GM12878 (cell line): Measurements from ENCODE around the gene BLOC1S3. TPM values are rescaled to one million over a fixed set of nuclear protein-coding genes. Genes with fewer than 3 reads are reported as not detected.

Experiments
- ATAC-seq: fragments of 200-7000 bp; cut with Tn5 transposase; 3 replicates; pipeline ENCODE4 v1.9.1; 2020; ENCODE audit warnings: mild to moderate bottlenecking, moderate library complexity
- BruUV-seq: library from RNA; stranded (reverse); fragments of 400-500 nt; replicated peaks from 2 replicates; lab custom pipeline; 2021; lab: Mats Ljungman, UMichigan
- CTCF ChIA-PET: fragments of 300-600 bp; sonication (Branson Sonifier 250); formaldehyde crosslinking; extraction: SDS; loops from one replicate; lab custom pipeline; 2021; ENCODE audit warnings: inconsistent platforms; lab: Yijun Ruan, JAX
- POLR2A ChIA-PET: fragments of 350-600 bp; formaldehyde crosslinking; extraction: SDS; loops from one replicate; lab custom pipeline; 2021; ENCODE audit warnings: inconsistent platforms; lab: Charles Lee
- RAD21 ChIA-PET: fragments of 300-600 bp; sonication (Branson Sonifier 250); formaldehyde crosslinking; loops from one replicate; lab custom pipeline; 2023; ENCODE audit warnings: antibody characterized with exemption; ENCODE audit not compliant: unreplicated experiment; lab: Charles Lee
- SMC1A ChIA-PET: fragments of 300-600 bp; sonication (Branson Sonifier 250); formaldehyde crosslinking; loops from one replicate; lab custom pipeline; 2023; ENCODE audit not compliant: unreplicated experiment, uncharacterized antibody; lab: Charles Lee
- DNase-seq: peaks from one replicate; pipeline ENCODE4 v3.0.0-alpha.2; 2011; ENCODE audit warnings: low read depth, low spot score
- FAIRE-seq: peaks from 3 replicates; lab custom pipeline; 2011; peaks lifted over from hg19 to GRCh38; lab: Jason Lieb, UNC
- H2AFZ ChIP-seq: 2 replicates; pipeline ENCODE4 v1.6.0; 2011; ENCODE audit warnings: low read depth, low read length, control low read depth; ENCODE audit not compliant: control insufficient read depth
- H3K27ac ChIP-seq: 2 replicates; pipeline ENCODE4 v1.5.1; 2011; ENCODE audit warnings: control low read depth; ENCODE audit not compliant: control insufficient read depth, insufficient read depth
- H3K27me3 ChIP-seq, 2 experiments: replicated peaks in 1 of 2; 2 replicates each; pipeline versions ENCODE4 v1.6.0 to v1.6.1; 2011; ENCODE audit warnings: low read length in 1 of 2; ENCODE audit not compliant: control insufficient read depth in 2 of 2, insufficient read depth in 2 of 2
- H3K36me3 ChIP-seq, 2 experiments: 2 replicates each; pipeline ENCODE4 v1.5.1; 2011; ENCODE audit warnings: low read length in 1 of 2; ENCODE audit not compliant: control insufficient read depth in 2 of 2, insufficient read depth in 2 of 2
- H3K4me1 ChIP-seq: 2 replicates; pipeline ENCODE4 v1.6.1; 2011; ENCODE audit warnings: mild to moderate bottlenecking, low read length, moderate library complexity, mixed read lengths; ENCODE audit not compliant: control insufficient read depth, insufficient read depth
- H3K4me2 ChIP-seq: 2 replicates; pipeline ENCODE4 v1.6.0; 2011; ENCODE audit warnings: control low read depth; ENCODE audit not compliant: control insufficient read depth, insufficient read depth
- H3K4me3 ChIP-seq: fragments of 200-600 bp; sonication (generic); 2 replicates; pipeline ENCODE4 v1.5.1; 2016
- H3K79me2 ChIP-seq: 2 replicates; pipeline ENCODE4 v1.6.0; 2011; ENCODE audit warnings: low read length; ENCODE audit not compliant: control insufficient read depth, insufficient read depth
- H3K9ac ChIP-seq: 2 replicates; pipeline ENCODE4 v1.8.0; 2011; ENCODE audit warnings: low read length, control low read depth, mixed read lengths; ENCODE audit not compliant: control insufficient read depth, insufficient read depth
- H3K9me3 ChIP-seq: replicated peaks from 3 replicates; pipeline ENCODE4 v1.5.1; 2011; ENCODE audit warnings: mild to moderate bottlenecking, low read length; ENCODE audit not compliant: control insufficient read depth, insufficient read depth
- H4K20me1 ChIP-seq: 2 replicates; pipeline ENCODE4 v1.6.0; 2011; ENCODE audit not compliant: control insufficient read depth, insufficient read depth
- HCFC1 ChIP-seq: fragments of 150-350 bp; IDR thresholded peaks from 2 replicates; pipeline ENCODE4 v1.6.1; 2014; ENCODE audit warnings: low read length
- JUNB ChIP-seq: IDR thresholded peaks from 2 replicates; pipeline ENCODE4 v1.6.1; 2016; ENCODE audit warnings: antibody characterized with exemption, mild to moderate bottlenecking
- RAD21 ChIP-seq: IDR thresholded peaks from 2 replicates; pipeline ENCODE4 v1.6.1; 2011; ENCODE audit warnings: mild to moderate bottlenecking, low read depth, low read length, moderate library complexity; ENCODE audit not compliant: insufficient read depth
- SP1 ChIP-seq: IDR thresholded peaks from one replicate; pipeline ENCODE4 v1.6.1; 2011; ENCODE audit warnings: low read depth, low read length
- WGBS: methylation state at CpG from one replicate; pipeline ENCODE4 v1.1.6; 2016; ENCODE audit warnings: low lambda C conversion rate; ENCODE audit not compliant: insufficient replicate concordance, insufficient coverage; ENCODE audit errors: missing lambda C conversion rate; 5-methylcytosine and 5-hydroxymethylcytosine counted together
- in situ Hi-C: fragments of 300-500 bp; cut with MboI; formaldehyde crosslinking; loops from 9 replicates; pipeline ENCODE4 v1.14.3; 2018; ENCODE audit warnings: mixed read lengths
- intact Hi-C: fragments of 100-400 bp; cut with micrococcal nuclease; formaldehyde crosslinking; loops from one replicate; pipeline ENCODE4 v1.14.2; 2022; ENCODE audit not compliant: unreplicated experiment
- polyA plus RNA-seq, 11 experiments: library from polyadenylated mRNA; depleted of rRNA in 4 of 11; unstranded in 6 of 11; stranded (reverse) in 5 of 11; fragments of >200 nt; fragmentation: Nextera tagmentation in 4 of 11; fragmentation: Illumina TruSeq in 1 of 11; extraction: Ambion mirVana in 4 of 11; extraction: Trizol in 1 of 11; gene quantifications; 1 replicate in 1 of 11; 2 replicates in 10 of 11; pipeline versions ENCODE4 v1.2.1 to v1.2.3, GENCODE V29; 2011 to 2016; ENCODE audit warnings: inconsistent platforms in 2 of 11, missing spikeins in 2 of 11, low read depth in 1 of 11
- total RNA-seq, 4 experiments: library from RNA; depleted of rRNA in 3 of 4; stranded (reverse); fragments of >200 nt in 3 of 4; fragmentation: Illumina TruSeq in 1 of 4; extraction: Trizol in 1 of 4; gene quantifications; 2 replicates each; pipeline versions ENCODE4 v1.2.1 to v1.2.3, GENCODE V29; 2013 to 2021
- TF ChIP-seq, protein P1 (sequence below), 3 experiments: IDR thresholded peaks in 2 of 3; conservative IDR thresholded peaks in 1 of 3; 2 replicates each; pipeline ENCODE4 v1.5.1; 2011; ENCODE audit warnings: low read depth in 3 of 3, low read length in 3 of 3, mild to moderate bottlenecking in 3 of 3, control low read depth in 2 of 3, moderate library complexity in 2 of 3, inconsistent platforms in 1 of 3, mixed read lengths in 1 of 3; ENCODE audit not compliant: control insufficient read depth in 2 of 3, insufficient read depth in 1 of 3; ENCODE audit errors: extremely low read depth in 1 of 3
- TF ChIP-seq, protein P2 (sequence below): fragments of 150-350 bp; IDR thresholded peaks from 2 replicates; pipeline ENCODE4 v1.6.1; 2016; ENCODE audit warnings: low read depth, low read length
- TF ChIP-seq, protein P3 (sequence below): fragments of 450-650 bp; formaldehyde crosslinking; IDR thresholded peaks from 2 replicates; pipeline ENCODE4 v1.4.0; 2020; ENCODE audit warnings: mild to moderate bottlenecking, moderate library complexity

BLOC1S3 gene
- total and polyA plus RNA-seq, 10 of the 15 experiments (the other 5 are each of a cell fraction or from before 2014, with no cell fraction given): 3.6 to 18.3 (median 10.4) TPM

DNA sequence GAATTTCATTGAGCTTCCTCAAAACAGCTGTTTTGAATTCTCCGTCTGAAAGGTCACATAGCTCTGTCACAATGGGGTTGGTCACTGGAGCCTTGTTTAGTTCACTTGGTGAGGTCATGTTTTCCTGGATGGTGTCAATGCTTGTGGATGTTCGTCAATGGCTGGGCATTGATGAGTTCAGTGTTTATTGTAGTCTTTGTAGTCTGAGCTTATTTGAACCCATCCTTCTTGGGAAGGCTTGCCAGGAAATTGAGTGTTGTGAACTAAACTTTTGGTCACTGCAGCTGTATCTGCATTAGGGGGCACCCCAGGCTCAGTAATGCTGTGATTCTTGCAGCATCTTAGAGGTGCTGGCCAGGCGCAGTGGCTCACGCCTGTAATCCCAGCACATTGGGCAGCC is 22.0 kb downstream of the BLOC1S3 start:
- FAIRE-seq: no peak
- Histone ChIP-seq H2AFZ (no peak overlapping the region), H3K9me3 (no peaks in the 10 kb centered on the region; the same call in 2 of the 3 replicates), H3K4me3 (no peak overlapping the region)
- 79% methylated on average over 4 of the region's 4 CpGs for WGBS
- TF ChIP-seq RAD21: 0 out of 2 replicates have a peak, but pooled peaks have one; percentile 10
- TF ChIP-seq SP1: no peak
- TF ChIP-seq, all 136 proteins: peak for 1
- Histone ChIP-seq H3K4me1 (no peaks in the 10 kb centered on the region), H3K9ac (no peak overlapping the region), H4K20me1 (no peaks in the 10 kb centered on the region), H3K4me2 (no peak overlapping the region), H3K27ac (no peak overlapping the region), H3K27me3 (no peaks in the 10 kb centered on the region), H3K36me3 (no peaks in the 10 kb centered on the region), H3K79me2 (no peaks in the 10 kb centered on the region)
- ChIA-PET CTCF (interaction anchor here (1.5 kb wide), 1 partner anchor 138 kb away, joined by 4 read pairs; no protein-coding TSS in a partner anchor), SMC1A (interaction anchor here (0.8 to 1.2 kb wide), 2 partner anchors 49 to 60 kb away, joined by 3 read pairs; no protein-coding TSS in a partner anchor), RAD21 (interaction anchor here (0.6 kb wide), 1 partner anchor 623 kb away, joined by 3 read pairs; no protein-coding TSS in a partner anchor), POLR2A (no interaction called here)
- intact Hi-C loops: no loop called here
- no TSS peak for BruUV-seq
- ATAC-seq (no peak), DNase-seq (no peak)
- in situ Hi-C loops: no loop called here

DNA sequence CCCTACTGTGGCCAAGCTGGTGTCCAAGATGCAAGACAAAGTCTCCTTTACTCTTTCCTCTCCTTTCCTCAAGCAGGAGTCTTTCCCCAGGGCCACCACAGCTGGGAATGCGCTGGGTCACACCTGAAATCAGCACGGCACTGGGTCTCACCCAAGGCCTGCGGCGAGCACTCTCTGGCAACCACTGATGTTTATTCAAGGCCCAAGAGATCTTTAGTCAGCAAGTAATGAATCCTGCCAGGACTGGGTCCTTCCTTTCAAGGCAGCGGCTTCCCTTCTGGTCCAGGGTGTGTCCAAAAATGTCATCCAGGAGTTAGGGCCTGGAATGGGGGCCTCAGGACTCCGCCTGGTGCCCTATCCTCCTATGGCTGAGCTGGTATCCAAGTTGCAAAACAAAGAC is 24.1 kb downstream of the BLOC1S3 start:
- no peak overlapping the region for H3K4me2 ChIP-seq
- no peak overlapping the region for H3K9ac ChIP-seq
- ATAC-seq: no peak
- no peaks in the 10 kb centered on the region for H3K27me3 ChIP-seq
- no peak overlapping the region for H3K27ac ChIP-seq
- intact Hi-C loops: no loop called here
- no peak for DNase-seq
- CTCF ChIA-PET: no interaction called here
- H3K79me2 ChIP-seq: no peaks in the 10 kb centered on the region
- no peak overlapping the region for H3K4me3 ChIP-seq
- H3K4me1 ChIP-seq: no peaks in the 10 kb centered on the region
- in situ Hi-C loops: no loop called here
- no peaks in the 10 kb centered on the region for H4K20me1 ChIP-seq
- SMC1A ChIA-PET: interaction anchor here (0.6 kb wide), 1 partner anchor 418 kb away, joined by 3 read pairs; no protein-coding TSS in a partner anchor
- FAIRE-seq: no peak
- 54% methylated on average over 6 of the region's 6 CpGs for WGBS
- POLR2A ChIA-PET: no interaction called here
- RAD21 ChIA-PET: no interaction called here
- no peaks in the 10 kb centered on the region; the same call in 2 of the 3 replicates for H3K9me3 ChIP-seq
- H3K36me3 ChIP-seq: no peaks in the 10 kb centered on the region
- no peak overlapping the region for H2AFZ ChIP-seq
- BruUV-seq: no TSS peak
- no peak for TF ChIP-seq JUNB
- no peak for TF ChIP-seq HCFC1
- TF ChIP-seq, protein P1, sequence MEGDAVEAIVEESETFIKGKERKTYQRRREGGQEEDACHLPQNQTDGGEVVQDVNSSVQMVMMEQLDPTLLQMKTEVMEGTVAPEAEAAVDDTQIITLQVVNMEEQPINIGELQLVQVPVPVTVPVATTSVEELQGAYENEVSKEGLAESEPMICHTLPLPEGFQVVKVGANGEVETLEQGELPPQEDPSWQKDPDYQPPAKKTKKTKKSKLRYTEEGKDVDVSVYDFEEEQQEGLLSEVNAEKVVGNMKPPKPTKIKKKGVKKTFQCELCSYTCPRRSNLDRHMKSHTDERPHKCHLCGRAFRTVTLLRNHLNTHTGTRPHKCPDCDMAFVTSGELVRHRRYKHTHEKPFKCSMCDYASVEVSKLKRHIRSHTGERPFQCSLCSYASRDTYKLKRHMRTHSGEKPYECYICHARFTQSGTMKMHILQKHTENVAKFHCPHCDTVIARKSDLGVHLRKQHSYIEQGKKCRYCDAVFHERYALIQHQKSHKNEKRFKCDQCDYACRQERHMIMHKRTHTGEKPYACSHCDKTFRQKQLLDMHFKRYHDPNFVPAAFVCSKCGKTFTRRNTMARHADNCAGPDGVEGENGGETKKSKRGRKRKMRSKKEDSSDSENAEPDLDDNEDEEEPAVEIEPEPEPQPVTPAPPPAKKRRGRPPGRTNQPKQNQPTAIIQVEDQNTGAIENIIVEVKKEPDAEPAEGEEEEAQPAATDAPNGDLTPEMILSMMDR (IDR thresholded peaks at IDR 0.05 in 2 of 3, conservative IDR thresholded peaks at IDR 0.05 in 1 of 3; ENCODE audit: control insufficient read depth in 2 of 3, extremely low read depth in 1 of 3, insufficient read depth in 1 of 3, low read depth in 3 of 3, low read length in 3 of 3): no peak
- TF ChIP-seq, protein P2, sequence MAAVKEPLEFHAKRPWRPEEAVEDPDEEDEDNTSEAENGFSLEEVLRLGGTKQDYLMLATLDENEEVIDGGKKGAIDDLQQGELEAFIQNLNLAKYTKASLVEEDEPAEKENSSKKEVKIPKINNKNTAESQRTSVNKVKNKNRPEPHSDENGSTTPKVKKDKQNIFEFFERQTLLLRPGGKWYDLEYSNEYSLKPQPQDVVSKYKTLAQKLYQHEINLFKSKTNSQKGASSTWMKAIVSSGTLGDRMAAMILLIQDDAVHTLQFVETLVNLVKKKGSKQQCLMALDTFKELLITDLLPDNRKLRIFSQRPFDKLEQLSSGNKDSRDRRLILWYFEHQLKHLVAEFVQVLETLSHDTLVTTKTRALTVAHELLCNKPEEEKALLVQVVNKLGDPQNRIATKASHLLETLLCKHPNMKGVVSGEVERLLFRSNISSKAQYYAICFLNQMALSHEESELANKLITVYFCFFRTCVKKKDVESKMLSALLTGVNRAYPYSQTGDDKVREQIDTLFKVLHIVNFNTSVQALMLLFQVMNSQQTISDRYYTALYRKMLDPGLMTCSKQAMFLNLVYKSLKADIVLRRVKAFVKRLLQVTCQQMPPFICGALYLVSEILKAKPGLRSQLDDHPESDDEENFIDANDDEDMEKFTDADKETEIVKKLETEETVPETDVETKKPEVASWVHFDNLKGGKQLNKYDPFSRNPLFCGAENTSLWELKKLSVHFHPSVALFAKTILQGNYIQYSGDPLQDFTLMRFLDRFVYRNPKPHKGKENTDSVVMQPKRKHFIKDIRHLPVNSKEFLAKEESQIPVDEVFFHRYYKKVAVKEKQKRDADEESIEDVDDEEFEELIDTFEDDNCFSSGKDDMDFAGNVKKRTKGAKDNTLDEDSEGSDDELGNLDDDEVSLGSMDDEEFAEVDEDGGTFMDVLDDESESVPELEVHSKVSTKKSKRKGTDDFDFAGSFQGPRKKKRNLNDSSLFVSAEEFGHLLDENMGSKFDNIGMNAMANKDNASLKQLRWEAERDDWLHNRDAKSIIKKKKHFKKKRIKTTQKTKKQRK: no peak
- TF ChIP-seq, protein P3, sequence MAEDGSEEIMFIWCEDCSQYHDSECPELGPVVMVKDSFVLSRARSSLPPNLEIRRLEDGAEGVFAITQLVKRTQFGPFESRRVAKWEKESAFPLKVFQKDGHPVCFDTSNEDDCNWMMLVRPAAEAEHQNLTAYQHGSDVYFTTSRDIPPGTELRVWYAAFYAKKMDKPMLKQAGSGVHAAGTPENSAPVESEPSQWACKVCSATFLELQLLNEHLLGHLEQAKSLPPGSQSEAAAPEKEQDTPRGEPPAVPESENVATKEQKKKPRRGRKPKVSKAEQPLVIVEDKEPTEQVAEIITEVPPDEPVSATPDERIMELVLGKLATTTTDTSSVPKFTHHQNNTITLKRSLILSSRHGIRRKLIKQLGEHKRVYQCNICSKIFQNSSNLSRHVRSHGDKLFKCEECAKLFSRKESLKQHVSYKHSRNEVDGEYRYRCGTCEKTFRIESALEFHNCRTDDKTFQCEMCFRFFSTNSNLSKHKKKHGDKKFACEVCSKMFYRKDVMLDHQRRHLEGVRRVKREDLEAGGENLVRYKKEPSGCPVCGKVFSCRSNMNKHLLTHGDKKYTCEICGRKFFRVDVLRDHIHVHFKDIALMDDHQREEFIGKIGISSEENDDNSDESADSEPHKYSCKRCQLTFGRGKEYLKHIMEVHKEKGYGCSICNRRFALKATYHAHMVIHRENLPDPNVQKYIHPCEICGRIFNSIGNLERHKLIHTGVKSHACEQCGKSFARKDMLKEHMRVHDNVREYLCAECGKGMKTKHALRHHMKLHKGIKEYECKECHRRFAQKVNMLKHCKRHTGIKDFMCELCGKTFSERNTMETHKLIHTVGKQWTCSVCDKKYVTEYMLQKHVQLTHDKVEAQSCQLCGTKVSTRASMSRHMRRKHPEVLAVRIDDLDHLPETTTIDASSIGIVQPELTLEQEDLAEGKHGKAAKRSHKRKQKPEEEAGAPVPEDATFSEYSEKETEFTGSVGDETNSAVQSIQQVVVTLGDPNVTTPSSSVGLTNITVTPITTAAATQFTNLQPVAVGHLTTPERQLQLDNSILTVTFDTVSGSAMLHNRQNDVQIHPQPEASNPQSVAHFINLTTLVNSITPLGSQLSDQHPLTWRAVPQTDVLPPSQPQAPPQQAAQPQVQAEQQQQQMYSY (CRISPR knock-in tag): no peak
